ENCODE measurements around the gene TNRC18.

The TNRC18 gene

GRCh38 chr7:5406957-5407945 lies 16.4 kb downstream of the TNRC18 start:
- peak overlapping the region; percentile 46 for H3K4me3 ChIP-seq (ENCODE audit: low read depth, low read length)
- H3K9me3 ChIP-seq (ENCODE audit: control insufficient read depth, insufficient read depth, low read length) = peaks cover 4% of the 10 kb centered on the region
- no peak overlapping the region for H3K9ac ChIP-seq (ENCODE audit: low read depth, low read length)
- H3K36me3 ChIP-seq (ENCODE audit: control insufficient read depth, insufficient read depth, low read length) = no peaks in the 10 kb centered on the region
- peaks cover 7% of the 10 kb centered on the region for H3K4me1 ChIP-seq (ENCODE audit: control insufficient read depth, insufficient read depth, low read length)
- peaks cover 6% of the 10 kb centered on the region for H3K27me3 ChIP-seq (ENCODE audit: control insufficient read depth, insufficient read depth, low read length)

DNA sequence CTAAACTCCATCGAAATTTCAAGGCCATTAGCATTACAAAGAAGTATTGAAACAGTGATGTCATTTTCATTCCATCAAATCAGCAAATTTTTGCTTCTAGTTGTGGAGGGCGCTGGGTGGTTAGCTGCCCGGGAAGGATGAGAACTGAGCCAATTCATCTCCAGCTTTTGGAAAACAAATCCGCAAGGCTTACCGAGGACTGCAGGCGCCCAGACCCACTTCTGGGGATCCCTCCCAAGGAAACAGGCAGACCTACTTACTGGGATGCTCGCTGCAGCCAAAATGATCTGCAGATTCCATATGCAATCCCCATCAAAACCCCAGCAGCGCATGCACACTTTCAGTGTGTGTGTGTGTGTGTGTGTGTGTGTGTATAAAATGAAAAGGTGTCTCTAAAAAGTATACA lies 19.2 kb downstream of the TNRC18 start:
- no peak overlapping the region for H3K4me3 ChIP-seq (ENCODE audit: low read depth, low read length)
- H3K4me1 ChIP-seq (ENCODE audit: control insufficient read depth, insufficient read depth, low read length) = peaks cover 7% of the 10 kb centered on the region
- H3K9ac ChIP-seq (ENCODE audit: low read depth, low read length) = no peak overlapping the region
- no peaks in the 10 kb centered on the region for H3K36me3 ChIP-seq (ENCODE audit: control insufficient read depth, insufficient read depth, low read length)
- peaks cover 6% of the 10 kb centered on the region for H3K27me3 ChIP-seq (ENCODE audit: control insufficient read depth, insufficient read depth, low read length)
- no peaks in the 10 kb centered on the region for H3K9me3 ChIP-seq (ENCODE audit: control insufficient read depth, insufficient read depth, low read length)

- H3K9ac ChIP-seq (ENCODE audit: low read depth, low read length) = no peak overlapping the region
- peaks cover under 1% of the 10 kb centered on the region for H3K27me3 ChIP-seq (ENCODE audit: control insufficient read depth, insufficient read depth, low read length)
- H3K4me3 ChIP-seq (ENCODE audit: low read depth, low read length) = no peak overlapping the region
- peaks cover 2% of the 10 kb centered on the region for H3K4me1 ChIP-seq (ENCODE audit: control insufficient read depth, insufficient read depth, low read length)
- H3K9me3 ChIP-seq (ENCODE audit: control insufficient read depth, insufficient read depth, low read length) = no peaks in the 10 kb centered on the region
- H3K36me3 ChIP-seq (ENCODE audit: control insufficient read depth, insufficient read depth, low read length) = no peaks in the 10 kb centered on the region
Observed at GRCh38 chr7:5403442-5403841, 20.2 kb downstream of the TNRC18 start.

DNA sequence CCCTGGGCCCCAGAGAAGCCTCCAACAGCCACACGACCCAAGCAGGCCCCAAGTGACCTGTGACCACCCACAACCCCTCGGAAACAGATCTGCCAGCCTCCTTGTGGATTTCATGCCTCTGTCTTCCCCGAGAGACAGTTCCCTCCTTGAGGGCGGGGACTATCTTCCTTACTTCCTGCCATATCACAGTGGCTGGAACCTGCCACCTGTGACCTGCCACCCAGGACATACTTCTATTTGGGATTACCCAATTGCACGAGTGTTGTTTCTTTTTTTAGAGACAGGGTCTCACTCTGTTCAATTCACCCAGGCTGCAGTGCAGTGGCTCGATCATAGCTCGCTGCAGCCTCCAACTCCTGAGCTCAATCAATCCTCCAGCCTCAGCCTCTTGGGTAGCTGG lies 25.9 kb downstream of the TNRC18 start:
- Histone ChIP-seq H3K36me3 (ENCODE audit: control insufficient read depth, insufficient read depth, low read length) (peaks cover 8% of the 10 kb centered on the region), H3K27me3 (ENCODE audit: control insufficient read depth, insufficient read depth, low read length) (no peaks in the 10 kb centered on the region), H3K9me3 (ENCODE audit: control insufficient read depth, insufficient read depth, low read length) (no peaks in the 10 kb centered on the region), H3K4me3 (ENCODE audit: low read depth, low read length) (no peak overlapping the region), H3K4me1 (ENCODE audit: control insufficient read depth, insufficient read depth, low read length) (no peaks in the 10 kb centered on the region), H3K9ac (ENCODE audit: low read depth, low read length) (no peak overlapping the region)

DNA sequence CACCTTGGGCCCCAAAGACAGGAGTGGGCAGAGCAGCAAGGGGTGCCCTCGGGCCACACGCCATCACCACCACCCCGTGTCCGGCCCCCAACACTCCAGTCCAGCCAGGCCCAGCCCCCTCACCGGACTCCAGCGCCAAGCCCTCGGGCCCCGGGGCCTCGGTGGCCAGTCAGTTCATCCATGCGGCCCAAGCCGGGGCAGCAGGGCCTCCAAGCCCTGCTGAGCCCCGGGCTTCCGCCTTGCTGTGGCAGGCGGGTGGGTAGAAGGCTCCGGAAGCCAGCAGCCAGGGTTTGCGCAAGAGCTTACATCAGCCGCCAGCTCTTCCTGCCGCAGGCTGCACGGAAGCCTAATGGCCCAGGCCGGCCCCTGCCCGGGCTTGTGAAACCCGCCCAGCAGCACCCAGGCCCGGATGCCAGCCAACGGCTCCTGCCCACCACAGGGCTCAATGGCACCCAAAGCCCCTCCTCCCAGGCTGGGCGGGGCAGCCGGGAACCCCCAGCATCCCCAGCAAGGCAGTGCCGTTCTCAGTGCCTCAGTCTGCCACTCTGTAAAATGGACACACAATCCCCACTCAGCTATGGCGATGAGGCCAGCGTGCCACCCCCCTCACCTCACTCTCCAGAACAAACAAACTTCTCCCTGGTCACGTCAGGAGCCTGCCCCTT lies 26.5 kb downstream of the TNRC18 start:
- Histone ChIP-seq H3K9ac (ENCODE audit: low read depth, low read length) (no peak overlapping the region), H3K4me3 (ENCODE audit: low read depth, low read length) (no peak overlapping the region), H3K36me3 (ENCODE audit: control insufficient read depth, insufficient read depth, low read length) (peaks cover 8% of the 10 kb centered on the region), H3K4me1 (ENCODE audit: control insufficient read depth, insufficient read depth, low read length) (no peaks in the 10 kb centered on the region), H3K9me3 (ENCODE audit: control insufficient read depth, insufficient read depth, low read length) (no peaks in the 10 kb centered on the region), H3K27me3 (ENCODE audit: control insufficient read depth, insufficient read depth, low read length) (no peaks in the 10 kb centered on the region)

GRCh38 chr7:5396542-5396941 lies 27.1 kb downstream of the TNRC18 start:
- H3K4me1 ChIP-seq (ENCODE audit: control insufficient read depth, insufficient read depth, low read length) = no peaks in the 10 kb centered on the region
- H3K4me3 ChIP-seq (ENCODE audit: low read depth, low read length) = no peak overlapping the region
- H3K9me3 ChIP-seq (ENCODE audit: control insufficient read depth, insufficient read depth, low read length) = no peaks in the 10 kb centered on the region
- H3K9ac ChIP-seq (ENCODE audit: low read depth, low read length) = no peak overlapping the region
- H3K27me3 ChIP-seq (ENCODE audit: control insufficient read depth, insufficient read depth, low read length) = no peaks in the 10 kb centered on the region
- peaks cover 8% of the 10 kb centered on the region for H3K36me3 ChIP-seq (ENCODE audit: control insufficient read depth, insufficient read depth, low read length)

- peaks cover 8% of the 10 kb centered on the region for H3K36me3 ChIP-seq (ENCODE audit: control insufficient read depth, insufficient read depth, low read length)
- H3K4me1 ChIP-seq (ENCODE audit: control insufficient read depth, insufficient read depth, low read length) = no peaks in the 10 kb centered on the region
- H3K9ac ChIP-seq (ENCODE audit: low read depth, low read length) = no peak overlapping the region
Observed at GRCh38 chr7:5395246-5395645, 28.4 kb downstream of the TNRC18 start.

GRCh38 chr7:5394264-5395105 lies 29.1 kb downstream of the TNRC18 start:
- Histone ChIP-seq H3K36me3 (ENCODE audit: control insufficient read depth, insufficient read depth, low read length) (peaks cover 8% of the 10 kb centered on the region), H3K4me1 (ENCODE audit: control insufficient read depth, insufficient read depth, low read length) (no peaks in the 10 kb centered on the region), H3K9me3 (ENCODE audit: control insufficient read depth, insufficient read depth, low read length) (no peaks in the 10 kb centered on the region), H3K4me3 (ENCODE audit: low read depth, low read length) (no peak overlapping the region), H3K27me3 (ENCODE audit: control insufficient read depth, insufficient read depth, low read length) (no peaks in the 10 kb centered on the region), H3K9ac (ENCODE audit: low read depth, low read length) (no peak overlapping the region)

More at GRCh38 chr7:5395246-5395645, 28.4 kb downstream of the TNRC18 start:
- Histone ChIP-seq H3K9me3 (ENCODE audit: control insufficient read depth, insufficient read depth, low read length) (no peaks in the 10 kb centered on the region), H3K4me3 (ENCODE audit: low read depth, low read length) (no peak overlapping the region), H3K27me3 (ENCODE audit: control insufficient read depth, insufficient read depth, low read length) (no peaks in the 10 kb centered on the region)

DNA sequence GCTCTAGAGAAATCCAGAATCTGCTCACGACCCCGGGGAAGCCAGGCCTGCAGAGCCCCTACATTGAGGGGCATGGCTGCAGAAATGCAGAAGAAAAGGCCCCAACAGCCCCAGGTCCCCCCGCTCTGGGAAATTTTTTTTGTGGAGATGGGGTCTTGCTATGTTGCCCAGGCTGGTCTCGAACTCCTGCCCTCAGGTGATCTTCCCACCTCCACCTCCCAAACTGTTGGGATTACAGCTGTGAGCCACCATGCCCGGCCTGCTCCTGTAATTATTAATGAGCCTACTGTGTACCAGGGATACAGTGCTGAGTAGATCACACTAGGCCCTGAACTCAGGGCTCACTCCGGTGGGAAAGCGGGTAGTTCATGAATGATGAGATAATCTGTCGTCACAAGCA lies 29.9 kb downstream of the TNRC18 start:
- H3K9ac ChIP-seq (ENCODE audit: low read depth, low read length) = no peak overlapping the region
- H3K4me3 ChIP-seq (ENCODE audit: low read depth, low read length) = no peak overlapping the region
- H3K27me3 ChIP-seq (ENCODE audit: control insufficient read depth, insufficient read depth, low read length) = no peaks in the 10 kb centered on the region
- H3K4me1 ChIP-seq (ENCODE audit: control insufficient read depth, insufficient read depth, low read length) = no peaks in the 10 kb centered on the region
- H3K36me3 ChIP-seq (ENCODE audit: control insufficient read depth, insufficient read depth, low read length) = peaks cover 8% of the 10 kb centered on the region
- no peaks in the 10 kb centered on the region for H3K9me3 ChIP-seq (ENCODE audit: control insufficient read depth, insufficient read depth, low read length)

GRCh38 chr7:5393328-5393727 lies 30.3 kb downstream of the TNRC18 start:
- H3K36me3 ChIP-seq (ENCODE audit: control insufficient read depth, insufficient read depth, low read length) = peaks cover 8% of the 10 kb centered on the region
- H3K27me3 ChIP-seq (ENCODE audit: control insufficient read depth, insufficient read depth, low read length) = no peaks in the 10 kb centered on the region
- H3K4me1 ChIP-seq (ENCODE audit: control insufficient read depth, insufficient read depth, low read length) = no peaks in the 10 kb centered on the region
- no peak overlapping the region for H3K9ac ChIP-seq (ENCODE audit: low read depth, low read length)
- H3K9me3 ChIP-seq (ENCODE audit: control insufficient read depth, insufficient read depth, low read length) = no peaks in the 10 kb centered on the region
- H3K4me3 ChIP-seq (ENCODE audit: low read depth, low read length) = no peak overlapping the region

GRCh38 chr7:5390918-5391317 lies 32.7 kb downstream of the TNRC18 start:
- Histone ChIP-seq H3K27me3 (ENCODE audit: control insufficient read depth, insufficient read depth, low read length) (peaks cover 2% of the 10 kb centered on the region), H3K36me3 (ENCODE audit: control insufficient read depth, insufficient read depth, low read length) (peaks cover 10% of the 10 kb centered on the region), H3K4me1 (ENCODE audit: control insufficient read depth, insufficient read depth, low read length) (no peaks in the 10 kb centered on the region), H3K9me3 (ENCODE audit: control insufficient read depth, insufficient read depth, low read length) (no peaks in the 10 kb centered on the region), H3K9ac (ENCODE audit: low read depth, low read length) (no peak overlapping the region), H3K4me3 (ENCODE audit: low read depth, low read length) (no peak overlapping the region)

All from iPS-15b (cell line).